GM21390 (cell line): ENCODE data around the gene ALKBH4.
"Not testable (repeated sequence)": the region's sequence is repeated elsewhere in the genome, so short reads cannot be mapped to it uniquely, and the experiment has no call there.

Source experiments
- ATAC-seq: cut with Tn5 transposase; IDR thresholded peaks from one replicate; pipeline ENCODE4 v1.9.1; 2021; ENCODE audit not compliant: unreplicated experiment

The ALKBH4 gene

GRCh38 chr7:102478314-102479208, 13.9 kb upstream of the ALKBH4 start, which contains the start of gene POLR2J:
TSS of gene POLR2J (minus strand) at chr7:102478922. CDS start at chr7:102478860, 62 bp downstream.
- peak; percentile 81 for ATAC-seq

GRCh38 chr7:102474736-102475435, 10.2 kb upstream of the ALKBH4 start:
- ATAC-seq = not testable (repeated sequence)

- not testable (repeated sequence) for ATAC-seq
Observed at GRCh38 chr7:102474116-102474515, 9.5 kb upstream of the ALKBH4 start.

GRCh38 chr7:102473271-102473991, 8.8 kb upstream of the ALKBH4 start:
- no peak for ATAC-seq

GRCh38 chr7:102472126-102473041, 7.7 kb upstream of the ALKBH4 start:
- ATAC-seq = no peak

GRCh38 chr7:102471791-102472125, 7.1 kb upstream of the ALKBH4 start:
- no peak for ATAC-seq

GRCh38 chr7:102469972-102470825, 5.5 kb upstream of the ALKBH4 start:
- no peak for ATAC-seq

- ATAC-seq = no peak
Observed at GRCh38 chr7:102469351-102469971, 4.8 kb upstream of the ALKBH4 start.

- ATAC-seq = no peak
Observed at GRCh38 chr7:102468478-102469350, 4.1 kb upstream of the ALKBH4 start.

GRCh38 chr7:102467581-102468477, 3.2 kb upstream of the ALKBH4 start:
- ATAC-seq = no peak

GRCh38 chr7:102466097-102466496, 1.4 kb upstream of the ALKBH4 start:
- ATAC-seq = no peak

GRCh38 chr7:102463841-102464576, 654 bp downstream of the ALKBH4 start:
- ATAC-seq = no peak

GRCh38 chr7:102460467-102460866, 4.2 kb downstream of the ALKBH4 start:
- no peak for ATAC-seq

GRCh38 chr7:102459221-102459844, 5.3 kb downstream of the ALKBH4 start:
- no peak for ATAC-seq

GRCh38 chr7:102457352-102457924, 7.2 kb downstream of the ALKBH4 start:
- no peak for ATAC-seq

GRCh38 chr7:102456327-102456726, 8.3 kb downstream of the ALKBH4 start:
- no peak for ATAC-seq
